NOMO-1 treated with DMSO at 0.1 percent for 48 hours (cell line): ENCODE measurements around the gene WLS.

Experiments used
- DNase-seq: peaks from one replicate; lab custom pipeline; 2025; ENCODE audit not compliant: unreplicated experiment; lab: John Stamatoyannopoulos, UW

WLS gene

DNA sequence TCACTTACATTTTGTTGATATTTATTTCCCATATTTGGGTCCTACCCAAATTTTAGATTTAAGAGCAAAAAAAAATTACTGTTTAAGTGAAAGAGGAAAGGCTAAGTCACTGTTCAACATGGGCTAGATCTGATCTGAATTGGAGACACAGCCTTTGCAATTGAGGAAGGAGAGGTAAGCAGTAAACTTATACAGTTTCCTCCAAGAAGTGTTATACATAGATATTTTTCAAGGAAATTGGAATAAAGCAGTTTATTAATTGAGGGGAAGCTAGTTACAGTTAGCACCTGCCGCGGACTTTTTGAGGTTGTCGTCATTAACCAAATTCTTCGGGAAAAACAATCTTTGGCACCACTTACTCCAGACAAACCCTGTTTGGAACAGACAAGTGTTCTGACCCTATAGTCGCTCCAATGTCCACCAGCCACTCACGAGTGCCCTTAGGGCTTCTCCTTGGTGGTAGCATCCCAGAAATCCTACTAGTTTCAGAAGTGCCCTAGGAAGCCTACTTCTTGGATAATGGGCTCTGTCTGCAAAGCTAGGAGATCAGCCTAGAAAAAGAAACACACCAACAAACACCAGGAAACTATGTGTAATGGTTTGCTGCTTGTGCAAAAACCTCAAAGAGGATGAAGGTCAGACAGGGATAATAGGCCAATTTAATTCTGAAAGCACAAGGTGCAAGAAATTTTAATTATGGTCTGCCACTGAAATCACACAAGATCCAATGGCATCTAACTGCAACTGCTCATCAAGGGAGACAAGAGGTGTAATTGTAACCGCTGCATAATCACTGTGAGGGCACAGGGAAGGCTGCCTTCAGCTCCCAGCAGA, 2.5 kb downstream of the WLS start:
- no peak for DNase-seq

DNA sequence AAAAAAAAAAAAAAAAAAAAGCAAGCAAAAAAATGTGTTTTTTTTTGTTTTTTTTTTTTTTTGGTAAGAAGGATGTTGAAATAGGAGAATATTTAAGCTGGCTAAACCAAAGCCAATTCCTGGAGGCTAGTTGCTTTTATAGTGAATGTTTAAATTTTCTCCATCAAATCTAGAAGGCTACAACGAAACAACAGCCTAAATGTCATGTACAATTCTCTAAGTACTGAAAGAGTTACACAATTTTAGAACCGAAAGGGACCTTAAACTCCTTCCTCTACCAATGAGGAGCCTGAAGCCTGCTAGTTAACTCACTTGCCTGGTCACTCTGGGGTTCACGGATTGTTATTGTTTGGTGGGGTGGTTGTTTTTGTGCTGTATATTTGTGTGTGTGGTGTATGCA, 3.5 kb downstream of the WLS start:
- no peak for DNase-seq

DNA sequence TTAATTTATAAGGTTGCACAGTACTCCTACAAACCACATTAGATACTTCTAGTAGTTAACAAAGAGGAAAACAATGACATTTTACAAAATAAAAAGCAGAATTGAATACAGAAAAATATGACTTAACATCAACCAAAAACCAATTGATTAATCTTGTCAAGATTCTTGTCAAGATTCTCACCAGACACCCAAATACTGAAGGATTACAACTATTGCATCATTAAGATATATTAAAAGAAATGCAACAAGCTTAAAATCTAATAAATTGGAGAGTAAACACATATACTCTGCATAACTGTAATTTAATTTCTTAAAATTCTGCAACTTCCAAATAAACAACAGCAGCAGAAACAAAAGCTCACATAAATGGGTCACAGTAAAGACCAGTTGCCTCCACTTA, 4.7 kb downstream of the WLS start:
- DNase-seq, result no peak

DNA sequence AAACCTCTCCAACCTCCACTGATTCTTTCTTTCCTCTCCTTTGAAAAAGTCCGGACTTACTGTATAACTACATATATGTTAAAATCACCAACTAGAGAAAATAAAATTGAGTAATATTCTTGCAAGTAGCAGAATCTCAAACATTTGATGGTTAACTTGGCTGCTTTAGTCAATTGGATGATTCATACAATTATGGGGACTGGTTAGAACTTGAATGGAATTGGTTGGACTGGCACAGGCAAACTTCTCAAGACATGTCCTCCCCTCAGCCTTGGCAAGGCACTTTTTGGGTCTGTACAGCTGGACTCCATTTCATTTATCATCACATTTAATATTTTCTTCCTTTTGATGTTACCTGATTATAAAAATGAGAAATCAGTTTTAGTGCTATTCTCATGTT, 6.5 kb downstream of the WLS start:
- no peak for DNase-seq

GRCh38 chr1:68223687-68224086, 8.6 kb downstream of the WLS start:
- no peak for DNase-seq

DNA sequence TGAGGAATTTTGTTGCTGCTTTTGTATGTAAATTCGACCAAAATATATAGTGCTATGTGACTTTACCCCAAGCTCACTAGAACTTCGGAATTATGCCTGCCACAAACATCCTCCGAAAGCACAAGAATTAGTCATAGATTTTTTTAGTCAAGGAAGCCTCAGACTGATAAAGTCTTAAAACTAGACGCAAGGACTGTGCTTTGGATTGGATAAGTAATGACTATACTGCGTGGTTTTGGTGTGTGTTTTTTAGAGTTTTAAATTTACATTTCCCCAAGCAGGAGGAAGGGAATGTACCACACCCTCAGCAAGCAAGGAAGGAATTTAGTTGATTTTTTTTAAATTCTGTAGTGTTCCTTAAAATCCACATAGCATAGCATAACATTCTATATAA, 10.3 kb downstream of the WLS start:
- no peak for DNase-seq

DNA sequence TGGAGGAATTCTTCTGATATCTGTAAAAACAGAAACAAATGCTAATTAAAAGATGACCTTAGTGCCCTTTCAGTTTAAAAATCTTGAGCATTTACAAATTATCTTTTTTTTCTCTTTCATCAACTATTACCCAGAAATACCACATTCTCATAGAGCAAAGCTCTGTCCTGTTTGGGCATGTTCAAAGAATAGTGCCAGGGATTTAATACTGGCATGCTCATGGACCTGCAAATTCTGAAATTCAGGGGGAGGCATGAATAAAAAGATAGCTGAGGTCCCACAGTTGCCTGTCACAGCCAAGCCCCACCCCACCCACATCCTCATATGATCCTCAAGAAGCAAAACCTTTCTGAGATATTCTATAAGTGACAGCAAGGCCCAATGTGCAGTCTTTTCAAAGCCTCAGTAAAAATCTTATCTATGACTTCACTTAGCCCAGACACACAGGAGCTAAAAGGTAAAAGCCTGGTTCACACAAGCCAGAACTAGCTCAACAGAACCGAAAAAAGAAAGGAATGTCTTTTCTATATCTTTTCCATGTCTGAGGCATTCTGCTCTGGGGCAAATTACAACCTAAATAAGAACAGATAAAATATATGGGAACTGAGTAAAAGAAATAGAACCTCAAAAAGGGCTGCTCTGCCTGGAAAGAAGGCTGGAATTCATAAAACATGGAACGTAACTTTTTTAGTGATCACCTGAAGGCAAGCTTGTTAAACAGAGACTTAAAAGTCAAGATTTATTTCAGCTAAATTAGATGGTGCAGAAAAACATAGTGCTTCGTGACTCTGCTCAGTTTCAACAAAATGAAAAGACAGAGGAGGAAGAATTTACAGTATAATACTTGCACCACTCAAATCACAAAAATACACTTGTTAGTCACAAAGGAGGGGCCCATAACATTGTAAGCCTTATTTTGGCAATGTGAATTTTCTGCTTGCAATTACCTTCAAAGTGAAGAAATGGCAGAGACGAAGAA, 11.0 kb downstream of the WLS start:
- no peak for DNase-seq

- no peak for DNase-seq
Observed at GRCh38 chr1:68220420-68220819, 11.9 kb downstream of the WLS start.

- no peak for DNase-seq
Observed at GRCh38 chr1:68218490-68218889, 13.8 kb downstream of the WLS start.

DNA sequence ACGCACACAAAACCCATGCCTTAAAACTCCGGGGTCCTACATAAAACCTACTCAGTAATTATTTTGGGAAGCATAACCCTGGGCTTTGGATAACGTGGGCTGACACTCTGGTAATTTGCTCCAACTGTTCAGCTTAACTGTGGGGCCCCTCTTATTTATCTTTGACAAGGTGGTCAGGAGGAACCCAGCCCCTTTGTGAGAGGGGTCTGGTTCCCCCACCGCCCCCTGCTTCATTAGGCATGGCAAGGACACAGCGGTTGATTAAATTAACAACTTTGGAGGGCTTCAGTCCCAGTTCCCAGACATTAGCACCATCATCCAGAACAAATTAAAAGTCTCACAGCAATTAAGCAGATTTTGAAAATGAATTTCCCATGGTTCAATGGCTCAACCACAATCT, 14.7 kb downstream of the WLS start:
- no peak for DNase-seq

DNA sequence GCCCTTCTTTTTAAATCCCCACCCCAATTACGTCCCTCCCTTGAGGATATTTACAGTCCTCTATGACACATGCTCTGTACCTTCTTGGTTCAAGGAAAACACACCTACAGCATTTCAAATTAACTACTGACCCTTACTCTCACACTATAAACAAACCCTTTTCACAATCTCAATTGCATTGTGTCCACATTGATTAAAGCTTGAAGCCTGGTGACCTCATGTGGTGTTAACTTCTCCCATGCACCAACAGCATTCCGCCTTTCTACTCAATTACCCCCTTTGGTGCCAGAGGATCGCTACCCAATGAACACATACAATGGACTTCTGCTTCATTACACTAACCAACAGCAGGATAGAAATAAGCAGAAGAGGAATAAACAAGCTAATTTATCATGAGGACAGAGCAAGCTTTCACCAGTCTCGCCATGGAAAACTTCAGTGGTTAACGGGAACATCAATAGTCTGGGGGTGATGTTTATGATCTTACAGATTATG, 15.2 kb downstream of the WLS start:
- DNase-seq, result no peak

DNA sequence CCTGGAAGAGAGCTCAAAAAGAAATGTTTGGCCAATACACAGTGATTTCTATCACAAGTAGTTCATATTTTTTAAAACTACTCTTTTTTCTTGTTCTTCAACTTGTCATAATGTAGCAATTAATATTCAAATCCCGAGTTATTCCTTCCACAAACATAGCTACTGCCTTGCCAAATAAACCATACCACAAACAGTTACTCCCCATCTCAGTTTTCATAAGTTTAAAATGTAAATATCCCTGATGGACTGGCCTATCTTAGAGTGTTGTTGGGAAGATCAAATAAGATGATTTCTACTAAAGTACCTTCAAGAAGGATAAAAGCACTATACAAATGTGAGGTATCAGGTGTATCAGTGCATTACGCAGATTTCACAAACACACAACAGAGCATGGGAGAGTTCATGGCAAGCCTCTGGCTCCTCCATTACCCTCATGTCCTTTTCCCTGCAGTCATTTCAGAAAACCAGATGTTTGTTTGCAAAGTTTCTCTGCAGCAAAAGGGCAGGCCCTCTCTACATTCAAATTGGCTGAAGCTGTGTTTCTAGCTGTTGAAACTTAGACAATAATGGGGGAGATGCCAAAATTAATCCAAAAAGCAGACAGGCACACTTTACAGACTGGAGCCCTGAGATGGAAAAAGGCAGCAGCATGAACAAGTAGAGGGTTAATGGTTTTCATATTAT, 16.1 kb downstream of the WLS start:
- no peak for DNase-seq

- no peak for DNase-seq
Observed at GRCh38 chr1:68213843-68214242, 18.5 kb downstream of the WLS start.

DNA sequence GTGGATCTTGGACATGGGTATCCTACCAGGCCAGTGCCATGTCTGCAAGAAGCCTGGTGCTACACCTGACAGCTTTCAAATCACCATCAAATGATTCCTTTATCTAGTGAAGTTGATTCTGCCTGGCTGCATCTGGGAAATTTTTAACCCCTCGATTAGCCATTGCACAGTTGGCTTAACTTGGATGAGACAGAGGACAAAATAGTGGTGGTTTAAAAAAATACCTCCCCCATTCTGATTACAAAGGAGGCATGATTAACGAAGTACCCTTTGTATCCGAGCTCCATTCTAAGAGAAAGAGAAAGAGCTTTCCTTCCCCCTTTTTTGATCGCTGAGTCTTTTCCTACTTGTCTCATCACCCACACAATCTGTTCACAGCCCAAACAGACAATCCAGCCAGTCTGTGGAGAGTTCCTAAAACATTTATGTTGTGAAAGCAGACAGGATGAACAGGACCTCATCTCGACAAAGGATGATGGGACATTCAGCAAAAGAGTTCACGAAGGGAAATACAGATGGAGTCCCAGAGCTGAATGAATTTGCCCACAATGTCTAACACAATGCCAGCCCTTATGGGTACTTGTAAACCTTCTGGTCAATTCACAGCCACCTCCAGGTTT, 20.5 kb downstream of the WLS start:
- no peak for DNase-seq

GRCh38 chr1:68210829-68211228, 21.5 kb downstream of the WLS start:
- DNase-seq, result no peak

DNA sequence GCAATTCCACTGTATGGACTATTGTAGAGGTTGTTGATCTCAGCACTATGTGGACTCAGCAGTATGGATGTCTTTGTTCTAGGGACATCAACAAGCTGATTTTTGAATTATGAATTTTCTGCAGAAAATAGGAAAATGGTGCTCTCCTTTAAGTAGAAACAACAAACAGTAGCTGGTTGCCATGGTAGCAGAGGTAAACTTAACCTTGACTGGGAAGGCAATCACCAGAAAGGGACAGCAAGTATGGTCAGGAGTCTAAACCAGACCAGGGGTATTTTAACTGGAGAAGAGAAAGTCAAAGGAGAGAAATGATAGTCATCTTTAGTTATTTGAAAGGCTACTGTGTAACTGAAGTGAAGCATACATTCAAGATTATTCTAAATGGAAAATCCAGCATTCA, 22.3 kb downstream of the WLS start:
- DNase-seq, result no peak

DNA sequence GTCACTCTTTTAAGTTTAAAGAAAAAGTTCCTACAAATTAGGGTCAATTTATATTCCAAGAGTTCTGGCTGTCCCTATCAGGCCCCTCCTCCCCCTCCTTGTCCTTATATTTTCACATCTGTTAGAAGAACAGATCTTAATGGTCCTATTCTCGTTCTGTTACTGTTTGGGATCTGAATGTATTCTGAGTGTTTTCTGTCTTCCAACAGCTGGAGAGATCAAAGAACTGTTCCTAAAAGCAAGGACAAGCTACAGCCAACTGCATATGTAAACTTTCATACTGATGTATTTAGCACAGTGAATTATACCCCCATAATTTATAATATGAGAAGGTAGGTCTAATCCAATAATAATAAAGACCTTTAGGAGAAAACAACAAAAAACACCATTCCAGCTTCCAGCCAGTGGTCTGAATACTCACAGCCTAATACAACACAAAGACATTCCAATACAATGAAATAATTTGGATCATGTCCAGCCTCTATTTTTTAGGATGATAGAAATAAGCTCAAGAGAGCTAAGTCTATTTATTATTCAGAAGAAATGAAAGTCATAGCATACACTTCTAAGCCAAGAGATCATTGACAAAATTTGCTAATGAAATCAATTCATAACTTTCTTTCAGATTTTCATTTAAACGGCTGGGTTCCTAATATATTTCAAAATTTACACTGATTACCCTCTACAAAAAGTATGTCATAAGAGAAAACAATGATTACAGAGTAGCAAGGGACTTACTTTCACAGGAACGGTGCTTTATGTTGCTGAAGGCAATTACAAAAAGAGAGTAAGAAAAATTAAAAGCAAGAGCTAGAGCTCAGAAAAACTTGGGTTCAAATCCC, 25.3 kb downstream of the WLS start:
- DNase-seq, result no peak

DNA sequence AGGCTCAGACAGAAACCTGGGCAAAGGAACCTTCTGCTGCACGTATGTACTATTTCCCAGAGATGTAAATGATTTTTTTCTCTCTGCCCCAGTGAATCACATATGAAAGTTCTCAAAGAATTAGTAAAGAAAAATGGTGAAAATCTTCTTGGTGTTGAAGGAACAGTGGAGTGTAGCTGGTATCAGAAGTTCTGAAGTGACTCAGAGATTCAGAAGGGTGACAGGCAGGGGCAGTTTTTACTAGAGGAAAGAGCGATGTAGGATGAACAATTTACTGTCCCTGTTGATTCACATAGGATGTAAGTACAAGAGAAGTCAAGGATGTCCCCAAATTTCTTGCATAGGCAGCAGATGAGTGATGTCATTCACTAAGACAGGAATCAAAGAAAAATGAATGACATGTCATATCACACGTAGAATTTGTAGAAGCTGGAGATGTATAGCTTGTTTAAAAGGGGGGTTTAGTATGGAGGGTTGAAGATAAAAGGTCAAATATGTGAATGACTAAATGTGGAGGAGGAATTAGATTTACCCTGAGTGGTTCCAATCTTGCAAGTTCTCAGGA, 26.4 kb downstream of the WLS start:
- DNase-seq, result no peak

GRCh38 chr1:68204977-68205630, 27.2 kb downstream of the WLS start:
- DNase-seq, result no peak
